GM21515 (cell line): ENCODE measurements around the gene MAPKAP1.

ENCODE experiments used
- ATAC-seq: cut with Tn5 transposase; IDR thresholded peaks from one replicate; pipeline ENCODE4 v1.9.1; 2021; ENCODE audit not compliant: unreplicated experiment

MAPKAP1 gene

DNA sequence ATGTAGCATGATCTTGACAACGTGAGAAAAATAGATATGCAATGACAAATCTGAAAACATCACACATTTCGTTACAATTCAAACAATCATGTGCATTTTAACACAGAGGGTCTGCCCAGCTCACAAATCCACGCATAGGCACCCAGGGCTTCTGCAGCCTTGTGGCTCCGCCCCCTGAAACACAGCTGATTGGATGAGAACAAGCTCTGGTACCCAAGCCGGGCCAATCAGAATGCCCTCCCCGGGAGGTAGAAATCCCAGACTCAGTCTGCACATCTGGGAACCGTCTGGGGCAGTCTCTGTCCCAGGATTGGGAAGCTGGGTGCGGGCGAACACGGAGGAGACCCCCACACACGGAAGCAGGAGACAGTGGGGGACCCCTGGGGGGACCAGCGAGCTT lies 307.8 kb downstream of the MAPKAP1 start:
- ATAC-seq = no peak

DNA sequence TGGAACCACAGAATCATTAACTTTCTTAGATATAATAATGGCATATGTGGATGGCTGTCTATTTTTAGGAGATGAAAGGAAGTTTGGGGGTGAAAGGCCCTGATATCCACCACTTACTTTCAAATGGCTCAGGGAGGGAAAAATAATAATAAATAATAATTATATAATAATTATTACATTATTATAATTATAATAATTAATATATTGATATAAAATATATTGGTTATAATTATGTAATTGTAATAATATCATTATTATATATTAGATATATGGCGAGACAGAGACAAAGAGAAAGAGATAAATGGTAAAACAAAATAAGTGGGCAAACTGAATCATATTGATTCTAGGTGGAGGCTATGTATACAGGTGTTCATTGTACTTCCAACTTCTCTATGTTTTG lies 308.8 kb downstream of the MAPKAP1 start:
- no peak for ATAC-seq

DNA sequence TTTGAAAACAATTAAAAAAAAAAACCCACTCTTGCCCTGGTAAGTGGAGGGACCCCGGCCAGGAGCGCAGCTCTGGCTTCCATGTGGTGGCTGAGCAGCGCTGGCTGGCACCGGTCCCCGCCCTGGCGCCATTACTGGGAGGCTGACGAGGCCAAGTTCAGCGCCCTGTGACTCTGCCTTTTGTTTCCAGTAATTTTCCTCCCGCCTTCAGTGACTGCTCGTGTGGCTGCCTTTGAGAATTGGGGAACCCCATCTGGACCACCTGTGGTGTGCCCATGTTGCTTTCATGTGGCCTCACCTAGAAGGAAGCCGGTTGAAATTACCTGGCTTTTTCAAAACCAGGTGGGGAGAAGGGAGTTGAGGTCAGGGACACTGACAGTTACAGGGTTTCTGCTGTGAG lies 309.3 kb downstream of the MAPKAP1 start:
- no peak for ATAC-seq

DNA sequence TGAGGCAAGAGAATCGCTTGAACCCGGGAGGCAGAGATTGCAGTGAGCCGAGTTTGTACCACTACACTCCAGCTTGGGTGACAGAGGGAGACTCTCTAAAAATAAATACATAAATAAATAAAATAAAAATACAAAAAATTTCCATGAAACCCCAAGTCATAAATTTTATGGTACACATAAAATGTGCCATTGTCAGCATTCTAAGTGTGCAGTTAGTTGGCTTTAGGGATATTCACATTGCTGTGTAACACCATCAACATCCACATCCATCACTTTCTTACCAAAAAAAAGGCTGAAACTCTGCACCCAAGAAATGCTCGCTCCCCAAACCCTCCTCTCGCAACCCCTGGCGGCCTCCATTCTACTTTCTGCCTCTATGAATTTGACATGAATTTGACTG lies 310.2 kb downstream of the MAPKAP1 start:
- no peak for ATAC-seq

DNA sequence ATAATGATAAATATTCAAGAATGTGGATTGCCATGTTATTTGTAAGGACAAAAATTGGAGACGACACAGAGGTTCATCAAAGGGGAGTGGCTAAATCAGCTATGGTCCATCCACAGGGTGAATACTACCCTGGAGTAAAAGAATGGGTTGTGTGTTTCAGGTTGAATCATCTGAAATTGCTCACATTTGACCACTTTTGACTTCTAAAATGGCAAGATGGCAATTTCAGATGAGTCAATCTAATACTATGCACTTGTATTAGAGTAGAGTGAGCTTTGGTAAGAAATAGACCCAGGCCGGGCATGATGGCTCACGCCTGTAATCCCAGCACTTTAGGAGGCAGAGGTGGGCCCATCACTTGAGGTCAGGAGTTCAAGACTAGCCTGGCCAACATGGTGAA lies 313.6 kb downstream of the MAPKAP1 start:
- no peak for ATAC-seq

DNA sequence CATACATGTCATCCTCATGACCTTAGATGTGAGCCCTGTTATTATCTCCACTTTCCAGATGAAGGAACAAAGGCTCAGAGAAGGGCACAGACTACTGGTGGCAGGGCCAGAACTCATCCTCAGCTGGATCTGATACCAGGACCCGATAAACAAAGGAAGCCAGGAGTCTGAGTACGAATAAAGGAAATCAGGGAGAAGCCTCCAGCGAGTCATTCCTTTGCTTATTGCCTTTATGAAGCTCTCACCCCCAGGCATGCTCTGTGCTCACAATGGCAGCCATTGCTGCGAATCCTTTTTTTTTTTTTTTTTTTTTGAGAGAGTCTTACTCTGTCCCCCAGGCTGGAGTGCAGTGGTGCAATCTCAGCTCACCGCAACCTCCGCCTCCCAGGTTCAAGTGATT lies 315.3 kb downstream of the MAPKAP1 start:
- ATAC-seq = no peak

DNA sequence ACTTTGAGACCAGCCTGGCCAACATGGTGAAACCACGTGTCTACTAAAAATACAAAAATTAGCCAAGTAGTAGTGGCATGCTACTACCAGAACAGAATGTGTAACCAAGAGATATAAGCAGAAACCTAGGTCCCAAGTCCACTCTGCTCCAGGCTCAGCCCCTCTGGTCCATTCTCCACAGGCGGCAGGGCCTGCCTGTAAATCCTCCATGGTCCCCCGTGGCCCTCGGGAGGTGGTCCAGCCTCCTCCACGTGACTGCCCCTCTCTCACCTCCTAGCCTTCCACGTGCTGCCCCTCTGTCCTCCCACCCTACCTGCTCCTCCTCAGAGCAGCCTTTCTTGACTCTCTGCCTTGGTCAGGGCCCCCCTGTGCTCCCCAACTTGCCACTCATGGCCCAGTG lies 318.0 kb downstream of the MAPKAP1 start:
- ATAC-seq = no peak

DNA sequence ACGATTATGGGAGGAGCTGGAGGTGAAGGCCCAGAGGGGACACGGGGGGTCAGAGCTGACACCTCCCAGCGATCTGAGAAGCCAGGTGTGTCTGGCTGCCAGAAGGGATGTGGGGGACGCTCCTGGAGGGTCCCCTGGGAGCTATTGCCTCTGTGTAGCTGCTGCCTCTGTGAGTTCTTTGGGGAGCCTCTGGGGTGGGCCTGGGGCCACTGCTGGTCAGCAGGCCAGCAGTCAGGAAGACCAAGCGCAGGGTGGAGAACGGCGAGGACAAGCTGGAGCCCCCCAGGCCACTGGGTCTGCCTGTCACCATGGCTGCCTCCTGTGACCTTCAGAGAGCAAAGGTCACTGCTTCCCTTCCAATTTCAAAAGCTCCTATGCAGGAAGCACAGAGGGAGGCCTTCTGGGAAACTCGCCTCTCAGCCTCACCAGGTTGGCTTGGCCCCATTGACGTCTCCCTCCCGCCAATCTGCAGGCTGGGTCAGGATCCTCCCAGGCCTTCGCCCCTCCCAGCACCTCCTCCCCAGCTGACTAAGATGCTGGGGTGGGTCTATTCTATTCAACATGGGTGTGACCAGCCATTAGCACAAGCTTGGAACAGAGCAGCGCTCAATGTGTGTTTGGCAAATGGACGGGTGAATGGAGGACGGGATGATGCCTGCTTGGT lies 319.0 kb downstream of the MAPKAP1 start:
- ATAC-seq = no peak
